ENCODE measurements around the gene APOL1.
"Not testable (repeated sequence)": the region's sequence is repeated elsewhere in the genome, so short reads cannot be mapped to it uniquely, and the experiment has no call there.

DNA sequence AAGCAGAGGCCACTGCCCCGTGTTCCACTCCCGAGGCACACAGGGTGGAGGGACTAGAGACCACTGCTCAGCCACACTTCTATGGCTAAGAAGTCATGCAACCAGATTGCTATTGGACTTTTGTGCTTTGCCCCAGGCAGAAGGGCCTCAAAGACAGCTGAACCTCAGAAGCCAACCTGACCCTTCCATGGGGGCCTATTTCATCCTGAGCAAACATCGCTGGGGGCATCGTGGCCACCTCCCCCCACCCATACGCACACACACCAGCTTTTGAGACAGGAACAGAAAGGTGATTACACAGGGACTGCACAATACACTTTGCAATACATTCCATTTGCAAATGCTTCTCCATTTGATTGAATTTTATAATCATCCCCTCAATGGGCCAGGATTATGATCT, 47.4 kb upstream of the APOL1 start:
- TF ChIP-seq POLR2A (IDR thresholded peaks at IDR 0.05): not testable (repeated sequence)
- TF ChIP-seq, protein P1, sequence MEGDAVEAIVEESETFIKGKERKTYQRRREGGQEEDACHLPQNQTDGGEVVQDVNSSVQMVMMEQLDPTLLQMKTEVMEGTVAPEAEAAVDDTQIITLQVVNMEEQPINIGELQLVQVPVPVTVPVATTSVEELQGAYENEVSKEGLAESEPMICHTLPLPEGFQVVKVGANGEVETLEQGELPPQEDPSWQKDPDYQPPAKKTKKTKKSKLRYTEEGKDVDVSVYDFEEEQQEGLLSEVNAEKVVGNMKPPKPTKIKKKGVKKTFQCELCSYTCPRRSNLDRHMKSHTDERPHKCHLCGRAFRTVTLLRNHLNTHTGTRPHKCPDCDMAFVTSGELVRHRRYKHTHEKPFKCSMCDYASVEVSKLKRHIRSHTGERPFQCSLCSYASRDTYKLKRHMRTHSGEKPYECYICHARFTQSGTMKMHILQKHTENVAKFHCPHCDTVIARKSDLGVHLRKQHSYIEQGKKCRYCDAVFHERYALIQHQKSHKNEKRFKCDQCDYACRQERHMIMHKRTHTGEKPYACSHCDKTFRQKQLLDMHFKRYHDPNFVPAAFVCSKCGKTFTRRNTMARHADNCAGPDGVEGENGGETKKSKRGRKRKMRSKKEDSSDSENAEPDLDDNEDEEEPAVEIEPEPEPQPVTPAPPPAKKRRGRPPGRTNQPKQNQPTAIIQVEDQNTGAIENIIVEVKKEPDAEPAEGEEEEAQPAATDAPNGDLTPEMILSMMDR (IDR thresholded peaks at IDR 0.05): not testable (repeated sequence)
